ENCODE measurements around the gene RAB32.

DNA sequence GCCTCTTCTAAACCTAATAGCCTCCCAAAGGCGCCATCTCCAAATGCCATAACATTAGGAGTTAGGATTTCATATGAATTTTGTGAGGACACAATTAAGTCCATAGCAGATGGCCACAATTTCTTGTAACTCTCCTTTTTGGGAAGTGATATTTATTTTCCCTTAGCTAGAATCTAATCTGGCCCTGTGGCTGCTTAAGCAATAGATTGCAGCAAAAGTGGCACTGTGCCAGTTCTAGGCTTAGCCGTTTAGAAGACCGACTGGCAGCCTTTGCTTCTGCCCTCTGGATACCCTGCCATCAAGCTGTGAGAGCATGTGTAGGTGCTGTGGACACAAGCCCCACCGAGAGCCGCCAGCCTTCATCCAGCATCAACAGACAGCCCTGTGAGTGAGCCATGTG, 39.2 kb downstream of the RAB32 start:
- TF ChIP-seq, protein P1, sequence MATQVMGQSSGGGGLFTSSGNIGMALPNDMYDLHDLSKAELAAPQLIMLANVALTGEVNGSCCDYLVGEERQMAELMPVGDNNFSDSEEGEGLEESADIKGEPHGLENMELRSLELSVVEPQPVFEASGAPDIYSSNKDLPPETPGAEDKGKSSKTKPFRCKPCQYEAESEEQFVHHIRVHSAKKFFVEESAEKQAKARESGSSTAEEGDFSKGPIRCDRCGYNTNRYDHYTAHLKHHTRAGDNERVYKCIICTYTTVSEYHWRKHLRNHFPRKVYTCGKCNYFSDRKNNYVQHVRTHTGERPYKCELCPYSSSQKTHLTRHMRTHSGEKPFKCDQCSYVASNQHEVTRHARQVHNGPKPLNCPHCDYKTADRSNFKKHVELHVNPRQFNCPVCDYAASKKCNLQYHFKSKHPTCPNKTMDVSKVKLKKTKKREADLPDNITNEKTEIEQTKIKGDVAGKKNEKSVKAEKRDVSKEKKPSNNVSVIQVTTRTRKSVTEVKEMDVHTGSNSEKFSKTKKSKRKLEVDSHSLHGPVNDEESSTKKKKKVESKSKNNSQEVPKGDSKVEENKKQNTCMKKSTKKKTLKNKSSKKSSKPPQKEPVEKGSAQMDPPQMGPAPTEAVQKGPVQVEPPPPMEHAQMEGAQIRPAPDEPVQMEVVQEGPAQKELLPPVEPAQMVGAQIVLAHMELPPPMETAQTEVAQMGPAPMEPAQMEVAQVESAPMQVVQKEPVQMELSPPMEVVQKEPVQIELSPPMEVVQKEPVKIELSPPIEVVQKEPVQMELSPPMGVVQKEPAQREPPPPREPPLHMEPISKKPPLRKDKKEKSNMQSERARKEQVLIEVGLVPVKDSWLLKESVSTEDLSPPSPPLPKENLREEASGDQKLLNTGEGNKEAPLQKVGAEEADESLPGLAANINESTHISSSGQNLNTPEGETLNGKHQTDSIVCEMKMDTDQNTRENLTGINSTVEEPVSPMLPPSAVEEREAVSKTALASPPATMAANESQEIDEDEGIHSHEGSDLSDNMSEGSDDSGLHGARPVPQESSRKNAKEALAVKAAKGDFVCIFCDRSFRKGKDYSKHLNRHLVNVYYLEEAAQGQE (IDR thresholded peaks at IDR 0.05; ENCODE audit: low read depth, low read length): no peak
- TF ChIP-seq, protein P2, sequence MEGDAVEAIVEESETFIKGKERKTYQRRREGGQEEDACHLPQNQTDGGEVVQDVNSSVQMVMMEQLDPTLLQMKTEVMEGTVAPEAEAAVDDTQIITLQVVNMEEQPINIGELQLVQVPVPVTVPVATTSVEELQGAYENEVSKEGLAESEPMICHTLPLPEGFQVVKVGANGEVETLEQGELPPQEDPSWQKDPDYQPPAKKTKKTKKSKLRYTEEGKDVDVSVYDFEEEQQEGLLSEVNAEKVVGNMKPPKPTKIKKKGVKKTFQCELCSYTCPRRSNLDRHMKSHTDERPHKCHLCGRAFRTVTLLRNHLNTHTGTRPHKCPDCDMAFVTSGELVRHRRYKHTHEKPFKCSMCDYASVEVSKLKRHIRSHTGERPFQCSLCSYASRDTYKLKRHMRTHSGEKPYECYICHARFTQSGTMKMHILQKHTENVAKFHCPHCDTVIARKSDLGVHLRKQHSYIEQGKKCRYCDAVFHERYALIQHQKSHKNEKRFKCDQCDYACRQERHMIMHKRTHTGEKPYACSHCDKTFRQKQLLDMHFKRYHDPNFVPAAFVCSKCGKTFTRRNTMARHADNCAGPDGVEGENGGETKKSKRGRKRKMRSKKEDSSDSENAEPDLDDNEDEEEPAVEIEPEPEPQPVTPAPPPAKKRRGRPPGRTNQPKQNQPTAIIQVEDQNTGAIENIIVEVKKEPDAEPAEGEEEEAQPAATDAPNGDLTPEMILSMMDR (IDR thresholded peaks at IDR 0.05): no peak
- TF ChIP-seq EZH2phosphoT487 (IDR thresholded peaks at IDR 0.05; ENCODE audit: borderline replicate concordance, low read depth) (no peak), JUND (IDR thresholded peaks at IDR 0.05) (no peak), EP300 (IDR thresholded peaks at IDR 0.05; ENCODE audit: borderline replicate concordance in 1 of 2, low read depth in 1 of 2, low read length in 1 of 2) (no peak), GABPA (IDR thresholded peaks at IDR 0.05; ENCODE audit: low read depth) (no peak), POLR2AphosphoS5 (IDR thresholded peaks at IDR 0.05; ENCODE audit: low read depth, low read length) (no peak)
- TF ChIP-seq, protein P3, sequence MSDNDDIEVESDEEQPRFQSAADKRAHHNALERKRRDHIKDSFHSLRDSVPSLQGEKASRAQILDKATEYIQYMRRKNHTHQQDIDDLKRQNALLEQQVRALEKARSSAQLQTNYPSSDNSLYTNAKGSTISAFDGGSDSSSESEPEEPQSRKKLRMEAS (IDR thresholded peaks at IDR 0.05; ENCODE audit: low read depth): no peak
